ENCODE data around the gene LAMA4. TPM values are rescaled to one million over a fixed set of nuclear protein-coding genes. Genes with fewer than 3 reads are reported as not detected.

LAMA4 gene
- total RNA-seq, 4 donors from 2014 or later = 8.1 to 116 (median 19.0) TPM

- intact Hi-C loops (cut with DNase I) = no loop called here
Observed at GRCh38 chr6:112139052-112139451, 115.3 kb downstream of the LAMA4 start.

GRCh38 chr6:112130878-112131277 is 123.5 kb downstream of the LAMA4 start:
- no peaks in the 10 kb centered on the region for H3K27me3 ChIP-seq
- intact Hi-C loops (cut with DNase I) = no loop called here
- H3K36me3 ChIP-seq = peaks cover 0 to 55% (median 0%) of the 10 kb centered on the region in 3 donors
- WGBS, 2 donors = 45% methylated on average over 3 of the region's 3 CpGs
- H3K27ac ChIP-seq = no peak overlapping the region
- no peak for DNase-seq
- H3K9me3 ChIP-seq = no peaks in the 10 kb centered on the region
- no peak overlapping the region for H3K4me3 ChIP-seq
- TF ChIP-seq POLR2A (IDR thresholded peaks at IDR 0.05) (no peak), CTCF (IDR thresholded peaks at IDR 0.05) (no peak)
- H3K4me1 ChIP-seq = no peaks in the 10 kb centered on the region

More at GRCh38 chr6:112139052-112139451, 115.3 kb downstream of the LAMA4 start:
- no peak for TF ChIP-seq POLR2A (IDR thresholded peaks at IDR 0.05)
- TF ChIP-seq CTCF (IDR thresholded peaks at IDR 0.05) = no peak
- H3K36me3 ChIP-seq = peaks cover 0 to 92% (median 0%) of the 10 kb centered on the region in 3 donors
- H3K9me3 ChIP-seq = no peaks in the 10 kb centered on the region
- no peaks in the 10 kb centered on the region for H3K4me1 ChIP-seq
- 78 to 84% methylated on average over 8 of the region's 8 CpGs for WGBS, 2 donors
- H3K27me3 ChIP-seq = no peaks in the 10 kb centered on the region
- no peak overlapping the region for H3K27ac ChIP-seq
- no peak overlapping the region for H3K4me3 ChIP-seq
- DNase-seq = no peak

- Histone ChIP-seq H3K9me3 (no peaks in the 10 kb centered on the region), H3K36me3 (peaks cover 0 to 45% (median 0%) of the 10 kb centered on the region in 3 donors), H3K4me3 (no peak overlapping the region), H3K27ac (no peak overlapping the region), H3K4me1 (no peaks in the 10 kb centered on the region), H3K27me3 (no peaks in the 10 kb centered on the region)
- no peak for TF ChIP-seq POLR2A (IDR thresholded peaks at IDR 0.05)
- TF ChIP-seq CTCF (IDR thresholded peaks at IDR 0.05) = no peak
- WGBS, 2 donors = 84 to 93% methylated on average over 5 of the region's 5 CpGs
- intact Hi-C loops (cut with DNase I) = no loop called here
- DNase-seq = no peak
Observed at GRCh38 chr6:112128208-112128607, 126.2 kb downstream of the LAMA4 start.

GRCh38 chr6:112123982-112124381 is 130.4 kb downstream of the LAMA4 start:
- TF ChIP-seq POLR2A (IDR thresholded peaks at IDR 0.05) (no peak), CTCF (IDR thresholded peaks at IDR 0.05) (no peak)

GRCh38 chr6:112122756-112123155 is 131.6 kb downstream of the LAMA4 start:
- H3K27ac ChIP-seq = no peak overlapping the region
- 64 to 74% methylated on average over 2 of the region's 2 CpGs for WGBS, 2 donors
- H3K36me3 ChIP-seq = peaks cover 0 to 63% (median 0%) of the 10 kb centered on the region in 3 donors
- intact Hi-C loops (cut with DNase I) = no loop called here
- no peak for TF ChIP-seq POLR2A (IDR thresholded peaks at IDR 0.05)
- TF ChIP-seq CTCF (IDR thresholded peaks at IDR 0.05) = no peak
- no peaks in the 10 kb centered on the region for H3K9me3 ChIP-seq
- no peaks in the 10 kb centered on the region for H3K4me1 ChIP-seq
- no peak for DNase-seq
- H3K27me3 ChIP-seq = no peaks in the 10 kb centered on the region
- no peak overlapping the region for H3K4me3 ChIP-seq

More at GRCh38 chr6:112123982-112124381, 130.4 kb downstream of the LAMA4 start:
- Histone ChIP-seq H3K4me3 (no peak overlapping the region), H3K27ac (no peak overlapping the region), H3K4me1 (no peaks in the 10 kb centered on the region), H3K36me3 (peaks cover 0 to 59% (median 0%) of the 10 kb centered on the region in 3 donors), H3K9me3 (no peaks in the 10 kb centered on the region), H3K27me3 (no peaks in the 10 kb centered on the region)
- no peak for DNase-seq
- 80 to 84% methylated on average over 1 of the region's 1 CpG for WGBS, 2 donors
- intact Hi-C loops (cut with DNase I) = no loop called here
